Epidermal melanocyte (primary cell): Measurements from ENCODE around the gene SCARF1.

ENCODE experiments used
- DNase-seq: peaks from one replicate; pipeline ENCODE4 v3.0.0; 2011; ENCODE audit warnings: low spot score; ENCODE audit not compliant: insufficient read length

The SCARF1 gene

GRCh38 chr17:1627982-1628855 lies 17.3 kb downstream of the SCARF1 start, which contains the start of gene SLC43A2:
Gene SLC43A2, minus strand, starts transcription at chr17:1628834. Its CDS starts 960 bp downstream, at chr17:1627874.
- DNase-seq = peak; percentile 96

- no peak for DNase-seq
Measured at GRCh38 chr17:1627182-1627981, 18.1 kb downstream of the SCARF1 start.

- no peak for DNase-seq
Measured at GRCh38 chr17:1626333-1626732, 19.2 kb downstream of the SCARF1 start.

- no peak for DNase-seq
Measured at GRCh38 chr17:1625581-1625980, 20.0 kb downstream of the SCARF1 start.

- DNase-seq = no peak
Measured at GRCh38 chr17:1625053-1625452, 20.5 kb downstream of the SCARF1 start.

- DNase-seq = no peak
Measured at GRCh38 chr17:1624650-1625049, 20.9 kb downstream of the SCARF1 start.

GRCh38 chr17:1623057-1623630 lies 22.4 kb downstream of the SCARF1 start:
- no peak for DNase-seq

GRCh38 chr17:1621273-1621954 lies 24.1 kb downstream of the SCARF1 start:
- no peak for DNase-seq

GRCh38 chr17:1620486-1620885 lies 25.0 kb downstream of the SCARF1 start:
- DNase-seq = no peak

GRCh38 chr17:1617620-1618174 lies 27.8 kb downstream of the SCARF1 start:
- DNase-seq = no peak

GRCh38 chr17:1616101-1616500 lies 29.4 kb downstream of the SCARF1 start:
- DNase-seq = no peak

- DNase-seq = no peak
Measured at GRCh38 chr17:1612400-1612799, 33.1 kb downstream of the SCARF1 start.

- no peak for DNase-seq
Measured at GRCh38 chr17:1611715-1612114, 33.8 kb downstream of the SCARF1 start.

- peak; percentile 52 for DNase-seq
Measured at GRCh38 chr17:1608676-1609075, 36.9 kb downstream of the SCARF1 start.

GRCh38 chr17:1607971-1608320 lies 37.6 kb downstream of the SCARF1 start:
- no peak for DNase-seq

- DNase-seq = no peak
Measured at GRCh38 chr17:1606352-1606985, 39.1 kb downstream of the SCARF1 start.

GRCh38 chr17:1605681-1606351 lies 39.7 kb downstream of the SCARF1 start:
- DNase-seq = no peak

GRCh38 chr17:1604831-1605528 lies 40.6 kb downstream of the SCARF1 start:
- no peak for DNase-seq

- no peak for DNase-seq
Measured at GRCh38 chr17:1601571-1601970, 44.0 kb downstream of the SCARF1 start.
